Putamen (tissue), 1 donor: ENCODE results near the gene STX8.
"Not testable (repeated sequence)": the region's sequence is repeated elsewhere in the genome, so short reads cannot be mapped to it uniquely, and the experiment has no call there.

Experiments
- DNase-seq: peaks from one replicate; pipeline ENCODE4 v3.0.0-alpha.2; 2016; ENCODE audit warnings: low spot score

Gene STX8

GRCh38 chr17:9499041-9499440 lies 76.6 kb downstream of the STX8 start:
- no peak for DNase-seq

GRCh38 chr17:9498490-9498889 lies 77.1 kb downstream of the STX8 start:
- no peak for DNase-seq

DNA sequence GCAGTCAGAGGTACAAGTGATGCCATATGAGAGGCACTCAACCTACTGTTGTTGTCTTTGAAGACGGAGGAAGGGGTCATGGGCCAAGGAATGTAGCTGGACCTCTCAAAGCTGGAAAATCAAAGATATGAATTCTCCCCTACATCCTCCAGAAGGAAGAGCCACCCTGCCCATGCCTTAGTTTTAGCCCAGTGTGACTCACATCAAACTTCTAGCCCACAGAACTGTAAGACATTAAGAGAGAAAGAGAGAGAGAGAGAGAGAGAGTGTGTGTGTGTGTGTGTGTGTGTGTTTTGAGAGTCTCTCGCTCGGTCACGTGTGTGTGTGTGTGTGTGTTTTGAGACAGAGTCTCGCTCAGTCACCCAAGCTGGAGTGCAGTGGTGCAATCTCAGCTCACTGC lies 87.1 kb downstream of the STX8 start:
- DNase-seq: no peak

DNA sequence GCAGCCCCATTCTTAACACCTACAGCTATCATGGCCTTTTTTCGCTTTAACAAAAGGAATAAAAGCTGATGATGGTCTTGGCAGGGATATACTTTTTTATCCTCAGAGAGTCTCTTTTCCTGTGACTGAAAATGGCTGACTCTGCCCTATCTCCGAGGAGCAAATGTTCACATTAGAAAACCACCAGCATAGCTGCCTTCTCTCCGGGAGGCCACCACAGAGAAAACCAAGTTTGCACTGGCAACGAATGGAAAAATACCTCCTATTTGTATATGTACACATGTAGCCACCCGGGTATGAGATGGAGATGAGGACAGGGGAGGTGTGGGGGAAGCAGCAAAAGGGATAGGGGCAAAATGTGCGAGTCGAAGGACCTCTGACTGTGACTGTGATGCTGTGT lies 88.2 kb downstream of the STX8 start:
- no peak for DNase-seq

DNA sequence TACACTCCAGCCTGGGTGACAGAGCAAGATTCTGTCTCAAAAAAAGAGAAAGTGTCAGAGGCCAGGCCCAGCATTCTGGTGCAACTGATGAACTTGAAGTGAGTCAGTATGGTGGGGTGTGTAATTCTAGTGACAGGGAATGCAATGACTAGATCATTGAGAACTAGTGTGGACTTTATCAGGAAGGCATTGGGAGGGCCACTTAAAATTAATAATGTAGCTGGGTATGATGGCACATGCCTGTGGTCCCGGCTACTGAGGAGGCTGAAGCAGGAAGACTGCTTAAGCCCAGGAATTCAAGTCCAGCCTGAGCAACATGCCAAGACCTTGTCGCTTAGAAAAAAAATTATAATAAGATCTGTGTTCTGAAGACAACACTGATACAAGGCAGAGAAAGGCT lies 90.8 kb downstream of the STX8 start:
- no peak for DNase-seq

DNA sequence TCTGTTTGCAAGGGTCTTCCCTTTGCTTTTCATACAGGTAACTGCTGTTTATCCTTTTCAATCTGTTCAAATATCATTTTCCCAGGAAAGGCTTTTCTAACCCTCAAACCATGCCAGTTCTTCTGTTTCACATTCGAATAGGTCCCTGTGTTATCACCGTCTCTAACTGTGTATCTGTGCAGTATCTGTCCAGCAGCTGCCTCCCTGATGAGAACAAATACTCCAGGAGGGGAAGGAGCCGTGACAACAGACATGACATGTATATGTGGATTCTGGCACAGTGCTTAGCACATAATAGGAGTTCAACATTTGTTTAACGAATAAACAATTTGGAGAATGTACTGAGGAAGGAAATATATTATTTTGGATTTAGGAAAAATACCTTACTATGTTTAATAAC lies 95.7 kb downstream of the STX8 start:
- DNase-seq: no peak

- no peak for DNase-seq
Measured at GRCh38 chr17:9478889-9479288, 96.7 kb downstream of the STX8 start.

- peak; percentile 94 for DNase-seq
Measured at GRCh38 chr17:9475101-9475658, 100.4 kb downstream of the STX8 start.

DNA sequence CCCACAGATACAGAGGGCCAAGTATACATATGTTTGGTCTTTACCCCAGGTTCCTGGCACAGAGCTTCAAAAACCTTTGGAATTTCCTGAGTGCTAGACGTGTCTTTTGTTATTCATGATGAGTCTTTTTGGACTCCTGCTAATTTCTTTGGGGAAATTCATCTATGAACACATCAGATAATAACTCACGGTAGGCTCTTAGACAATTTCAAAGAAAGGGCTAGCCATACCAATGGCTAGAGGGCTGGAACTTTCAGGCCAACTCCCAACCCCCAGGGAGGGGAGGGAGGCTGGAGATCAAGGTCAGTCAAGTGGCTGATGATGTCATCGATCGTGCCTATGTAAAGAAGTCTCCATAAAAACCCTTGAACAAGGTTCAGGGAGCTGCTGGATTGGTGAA lies 101.9 kb downstream of the STX8 start:
- DNase-seq: no peak

GRCh38 chr17:9472541-9472940 lies 103.1 kb downstream of the STX8 start:
- DNase-seq: no peak

- no peak for DNase-seq
Measured at GRCh38 chr17:9472094-9472493, 103.5 kb downstream of the STX8 start.

DNA sequence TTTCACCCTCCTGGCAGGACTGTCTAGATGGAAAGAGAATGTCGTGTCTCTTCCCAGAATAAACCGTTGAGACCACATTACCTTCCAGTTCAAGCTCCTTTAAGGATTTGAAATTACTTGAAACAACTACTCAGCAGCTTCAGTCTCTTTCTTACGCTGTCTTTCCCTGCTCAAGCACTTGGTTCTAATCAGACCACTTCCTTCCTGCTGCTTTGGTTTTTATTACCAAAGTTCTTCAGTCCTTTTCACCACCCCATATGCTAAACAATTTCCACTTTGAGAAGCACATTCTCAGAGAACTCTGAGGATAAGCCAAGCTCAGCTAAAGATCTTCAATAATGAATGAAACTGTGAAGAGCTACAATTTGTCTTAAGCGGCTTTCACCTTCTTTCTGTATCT lies 105.4 kb downstream of the STX8 start:
- DNase-seq: no peak

DNA sequence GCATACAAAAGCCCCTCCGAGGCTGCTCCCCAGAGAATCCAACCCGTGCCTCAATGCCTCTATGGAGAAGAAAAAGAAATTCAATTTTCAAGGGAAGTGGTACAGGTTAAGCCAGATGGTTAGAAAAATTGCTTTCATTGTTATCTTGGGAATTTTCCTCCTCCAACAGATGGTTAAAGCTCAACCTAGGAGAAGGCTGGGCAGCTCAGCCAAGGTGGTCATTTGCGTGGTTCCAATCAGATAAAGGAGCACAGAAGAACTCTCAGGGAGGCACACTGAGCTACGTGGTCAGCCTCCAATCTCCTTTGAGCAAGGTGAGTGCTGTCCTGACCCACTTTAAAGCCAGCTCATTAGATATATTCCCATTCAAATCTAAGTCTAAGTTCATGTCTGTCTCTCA lies 106.7 kb downstream of the STX8 start:
- no peak for DNase-seq

DNA sequence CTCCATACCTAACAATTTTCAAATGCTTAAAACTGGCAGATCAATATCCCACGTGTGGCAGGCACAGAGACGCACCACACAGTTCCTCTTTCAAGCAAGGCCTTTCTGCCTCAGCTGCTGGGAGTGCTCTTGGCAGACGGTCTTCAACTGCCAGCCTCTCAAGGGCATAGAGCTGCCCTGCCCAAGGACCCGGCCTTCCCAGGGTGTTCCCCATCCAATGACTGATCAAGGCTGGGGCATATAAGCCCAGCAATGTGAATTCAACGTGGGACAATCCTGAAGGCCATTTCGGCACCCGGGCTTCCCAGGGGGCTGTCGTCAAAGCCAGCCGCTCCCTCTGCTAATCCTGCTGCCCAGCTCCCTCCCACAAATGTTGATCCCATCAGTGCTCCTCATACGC lies 107.1 kb downstream of the STX8 start:
- no peak for DNase-seq

DNA sequence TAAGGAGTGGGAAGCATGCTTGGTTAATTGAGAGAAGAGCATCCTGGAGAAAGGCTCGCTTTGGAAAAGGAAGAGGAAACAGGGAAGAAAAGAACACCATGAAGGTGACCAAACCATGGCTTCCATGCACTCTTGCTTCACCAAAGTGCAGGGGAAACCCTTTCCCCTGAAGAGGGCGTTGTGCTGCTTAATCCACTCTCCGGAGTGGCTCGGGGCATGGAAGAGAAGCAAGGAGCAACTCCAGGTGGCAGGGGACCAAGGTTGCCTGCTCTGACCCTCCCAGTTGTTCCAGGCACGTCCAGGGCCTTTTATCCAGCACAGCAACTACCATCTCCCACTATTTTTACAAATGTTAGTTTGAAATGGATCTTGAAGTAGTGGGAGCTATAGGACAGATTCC lies 108.1 kb downstream of the STX8 start:
- DNase-seq: no peak

DNA sequence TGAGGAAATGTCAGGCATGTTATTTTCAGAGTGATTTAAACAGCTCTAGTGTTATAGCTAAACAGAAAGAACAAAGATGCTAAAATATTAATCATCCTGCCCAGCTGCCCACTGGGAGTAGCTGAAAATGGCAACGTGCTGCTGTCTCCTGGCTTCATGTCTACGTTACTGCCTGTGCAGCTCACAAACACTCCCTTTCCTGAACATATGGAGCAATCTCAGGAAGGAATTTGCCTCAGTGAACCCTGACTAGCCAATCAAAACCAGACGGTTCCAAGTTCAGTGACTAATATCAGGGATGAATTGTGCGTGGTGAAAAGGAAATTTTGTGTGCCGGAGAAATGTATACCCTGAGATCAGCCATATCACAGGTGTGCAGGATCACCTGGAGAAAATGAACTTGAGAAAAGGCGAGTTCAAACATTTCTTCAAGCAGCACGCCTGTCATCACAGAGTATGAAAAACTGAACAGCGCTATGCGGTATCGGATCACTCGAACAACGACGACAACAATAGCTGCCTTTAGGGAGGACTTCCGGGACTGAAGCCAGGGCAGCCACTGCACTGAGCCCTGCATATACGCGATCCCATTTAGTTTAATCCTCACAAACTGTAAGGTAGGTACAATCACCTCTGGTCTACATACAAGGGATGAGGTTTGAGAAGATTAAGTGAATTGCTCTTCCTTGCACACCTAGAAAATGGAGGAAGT lies 110.3 kb downstream of the STX8 start:
- no peak for DNase-seq

- no peak for DNase-seq
Measured at GRCh38 chr17:9457005-9457404, 118.6 kb downstream of the STX8 start.

- no peak for DNase-seq
Measured at GRCh38 chr17:9456330-9456729, 119.3 kb downstream of the STX8 start.

- DNase-seq: no peak
Measured at GRCh38 chr17:9451934-9452333, 123.7 kb downstream of the STX8 start.

DNA sequence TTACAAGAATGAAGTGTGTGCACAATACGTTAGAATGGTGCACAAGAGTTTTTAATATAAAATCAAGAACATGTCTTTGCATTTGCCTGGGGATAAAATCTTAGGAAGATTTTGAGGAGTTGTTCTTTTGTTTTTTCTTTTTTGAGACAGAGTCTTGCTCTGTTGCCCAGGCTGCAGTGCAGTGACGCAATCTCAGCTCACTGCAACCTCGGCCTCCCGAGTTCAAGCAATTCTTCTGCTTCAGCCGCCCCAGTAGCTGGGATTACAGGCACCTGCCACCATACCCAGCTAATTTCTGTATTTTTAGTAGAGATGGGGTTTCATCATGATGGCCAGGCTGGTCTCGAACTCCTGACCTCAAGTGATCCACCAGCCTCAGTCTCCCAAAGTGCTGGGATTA lies 128.3 kb downstream of the STX8 start:
- DNase-seq: not testable (repeated sequence)

- no peak for DNase-seq
Measured at GRCh38 chr17:9446528-9446927, 129.1 kb downstream of the STX8 start.

DNA sequence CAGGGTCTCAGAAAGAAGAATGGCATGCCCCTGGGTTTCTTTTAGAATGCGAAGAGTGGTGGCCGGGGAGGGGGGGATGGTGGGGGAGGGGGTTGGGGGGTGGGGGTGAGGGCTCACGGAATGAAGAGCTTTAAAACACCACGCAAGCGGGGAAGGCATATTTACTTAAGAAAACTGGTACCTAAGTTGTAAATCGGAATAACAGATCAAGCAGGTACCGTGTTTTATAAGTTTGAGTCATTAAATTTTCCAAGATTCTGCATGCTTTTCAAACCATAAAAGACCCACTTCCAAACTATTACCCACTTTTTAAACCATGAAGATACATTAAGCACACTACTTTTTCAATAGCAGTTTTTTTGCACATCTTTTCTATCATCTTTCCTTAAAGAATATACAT lies 130.2 kb downstream of the STX8 start:
- no peak for DNase-seq

GRCh38 chr17:9444687-9445086 lies 130.9 kb downstream of the STX8 start:
- no peak for DNase-seq

- no peak for DNase-seq
Measured at GRCh38 chr17:9443811-9444210, 131.8 kb downstream of the STX8 start.
